HepG2 (cell line): ENCODE measurements around the gene TPI1. TPM values are rescaled to one million over a fixed set of nuclear protein-coding genes. Genes with fewer than 3 reads are reported as not detected.

Source experiments
- CEBPZ ChIP-seq: IDR thresholded peaks from 2 replicates; pipeline ENCODE4 v1.6.1; 2012; ENCODE audit warnings: low read length, improper control_type of control experiment
- KMT2A ChIP-seq: sonication (generic); formaldehyde crosslinking; IDR thresholded peaks from 2 replicates; pipeline ENCODE4 v1.4.0; 2020; ENCODE audit warnings: missing genetic modification reagents
- PITX1 ChIP-seq: sonication (generic); formaldehyde crosslinking; IDR thresholded peaks from 2 replicates; pipeline ENCODE4 v1.5.1; 2020; ENCODE audit warnings: mild to moderate bottlenecking, missing genetic modification reagents
- RNF219 ChIP-seq: sonication (generic); formaldehyde crosslinking; IDR thresholded peaks from 2 replicates; pipeline ENCODE4 v1.5.0; 2020; ENCODE audit warnings: mild to moderate bottlenecking, missing genetic modification reagents
- SMARCC2 ChIP-seq: fragments of 450-650 bp; IDR thresholded peaks from 2 replicates; pipeline ENCODE4 v1.6.1; 2017; ENCODE audit warnings: antibody characterized with exemption, mild to moderate bottlenecking
- SSRP1 ChIP-seq: IDR thresholded peaks from 2 replicates; pipeline ENCODE4 v1.6.1; 2016; ENCODE audit warnings: control low read depth
- ZBTB49 ChIP-seq: sonication (generic); formaldehyde crosslinking; IDR thresholded peaks from 2 replicates; pipeline ENCODE4 v1.4.0; 2020; ENCODE audit warnings: missing genetic modification reagents, borderline replicate concordance
- ZFP1 ChIP-seq: IDR thresholded peaks from 2 replicates; pipeline ENCODE4 v1.6.1; 2016
- ZFP41 ChIP-seq: sonication (generic); formaldehyde crosslinking; IDR thresholded peaks from 2 replicates; pipeline ENCODE4 v1.4.0; 2020; ENCODE audit warnings: mild to moderate bottlenecking, missing genetic modification reagents, borderline replicate concordance
- ZNF101 ChIP-seq: sonication (generic); formaldehyde crosslinking; IDR thresholded peaks from 2 replicates; pipeline ENCODE4 v1.4.0; 2020; ENCODE audit warnings: mild to moderate bottlenecking, low read depth, missing genetic modification reagents, borderline replicate concordance
- ZNF557 ChIP-seq: sonication (generic); formaldehyde crosslinking; IDR thresholded peaks from 2 replicates; pipeline ENCODE4 v1.4.0; 2020; ENCODE audit warnings: missing genetic modification reagents
- ZNF724P ChIP-seq: sonication (generic); formaldehyde crosslinking; IDR thresholded peaks from 2 replicates; pipeline ENCODE4 v1.8.0; 2022; ENCODE audit warnings: missing genetic modification reagents, borderline replicate concordance
- polyA plus RNA-seq, 8 experiments: library from polyadenylated mRNA; depleted of rRNA in 3 of 8; stranded (reverse) in 7 of 8; unstranded in 1 of 8; fragments of >200 nt; fragmentation: Illumina TruSeq in 4 of 8; extraction: Trizol in 4 of 8; gene quantifications; 2 replicates each; pipeline versions ENCODE4 v1.2.1 to v1.2.3, GENCODE V29; 2011 to 2016; ENCODE audit warnings: low read depth in 4 of 8, missing spikeins in 1 of 8, mixed read lengths in 1 of 8; ENCODE audit not compliant: insufficient read depth in 1 of 8
- total RNA-seq, 5 experiments: library from RNA; depleted of rRNA; stranded (reverse); fragments of >200 nt; fragmentation: Illumina TruSeq; extraction: Trizol; gene quantifications; 2 replicates each; pipeline ENCODE4 v1.2.3, GENCODE V29; 2016; ENCODE audit warnings: low read depth in 1 of 5
- TF ChIP-seq, protein P1 (sequence below): sonication (generic); formaldehyde crosslinking; IDR thresholded peaks from 2 replicates; pipeline ENCODE4 v1.9.0; 2021; ENCODE audit warnings: missing genetic modification reagents, mild to moderate bottlenecking, borderline replicate concordance
- TF ChIP-seq, protein P2 (sequence below): IDR thresholded peaks from 2 replicates; pipeline ENCODE4 v1.4.0; 2020; ENCODE audit warnings: mild to moderate bottlenecking, missing genetic modification reagents

TPI1 gene
- total and polyA plus RNA-seq, 2 of the 13 experiments (the other 11 are each of a cell fraction or from before 2014, with no cell fraction given), result 945 to 2,535 TPM

- TF ChIP-seq ZNF101, result no peak
- no peak for TF ChIP-seq RNF219 (CRISPR knock-in tag)
- peak; percentile 46; the same call in 1 of the 2 replicates for TF ChIP-seq ZBTB49
- TF ChIP-seq ZFP41, result no peak
- no peak for TF ChIP-seq CEBPZ
- TF ChIP-seq SSRP1 (CRISPR knock-in tag), result no peak
- TF ChIP-seq, protein P1, sequence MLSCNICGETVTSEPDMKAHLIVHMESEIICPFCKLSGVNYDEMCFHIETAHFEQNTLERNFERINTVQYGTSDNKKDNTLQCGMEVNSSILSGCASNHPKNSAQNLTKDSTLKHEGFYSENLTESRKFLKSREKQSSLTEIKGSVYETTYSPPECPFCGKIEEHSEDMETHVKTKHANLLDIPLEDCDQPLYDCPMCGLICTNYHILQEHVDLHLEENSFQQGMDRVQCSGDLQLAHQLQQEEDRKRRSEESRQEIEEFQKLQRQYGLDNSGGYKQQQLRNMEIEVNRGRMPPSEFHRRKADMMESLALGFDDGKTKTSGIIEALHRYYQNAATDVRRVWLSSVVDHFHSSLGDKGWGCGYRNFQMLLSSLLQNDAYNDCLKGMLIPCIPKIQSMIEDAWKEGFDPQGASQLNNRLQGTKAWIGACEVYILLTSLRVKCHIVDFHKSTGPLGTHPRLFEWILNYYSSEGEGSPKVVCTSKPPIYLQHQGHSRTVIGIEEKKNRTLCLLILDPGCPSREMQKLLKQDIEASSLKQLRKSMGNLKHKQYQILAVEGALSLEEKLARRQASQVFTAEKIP (CRISPR knock-in tag), result no peak
- TF ChIP-seq KMT2A (CRISPR knock-in tag), result no peak; the same call in 1 of the 2 replicates
- no peak for TF ChIP-seq ZFP1 (CRISPR knock-in tag)
- no peak for TF ChIP-seq SMARCC2
- no peak for TF ChIP-seq ZNF557 (CRISPR knock-in tag)
- TF ChIP-seq, protein P2, sequence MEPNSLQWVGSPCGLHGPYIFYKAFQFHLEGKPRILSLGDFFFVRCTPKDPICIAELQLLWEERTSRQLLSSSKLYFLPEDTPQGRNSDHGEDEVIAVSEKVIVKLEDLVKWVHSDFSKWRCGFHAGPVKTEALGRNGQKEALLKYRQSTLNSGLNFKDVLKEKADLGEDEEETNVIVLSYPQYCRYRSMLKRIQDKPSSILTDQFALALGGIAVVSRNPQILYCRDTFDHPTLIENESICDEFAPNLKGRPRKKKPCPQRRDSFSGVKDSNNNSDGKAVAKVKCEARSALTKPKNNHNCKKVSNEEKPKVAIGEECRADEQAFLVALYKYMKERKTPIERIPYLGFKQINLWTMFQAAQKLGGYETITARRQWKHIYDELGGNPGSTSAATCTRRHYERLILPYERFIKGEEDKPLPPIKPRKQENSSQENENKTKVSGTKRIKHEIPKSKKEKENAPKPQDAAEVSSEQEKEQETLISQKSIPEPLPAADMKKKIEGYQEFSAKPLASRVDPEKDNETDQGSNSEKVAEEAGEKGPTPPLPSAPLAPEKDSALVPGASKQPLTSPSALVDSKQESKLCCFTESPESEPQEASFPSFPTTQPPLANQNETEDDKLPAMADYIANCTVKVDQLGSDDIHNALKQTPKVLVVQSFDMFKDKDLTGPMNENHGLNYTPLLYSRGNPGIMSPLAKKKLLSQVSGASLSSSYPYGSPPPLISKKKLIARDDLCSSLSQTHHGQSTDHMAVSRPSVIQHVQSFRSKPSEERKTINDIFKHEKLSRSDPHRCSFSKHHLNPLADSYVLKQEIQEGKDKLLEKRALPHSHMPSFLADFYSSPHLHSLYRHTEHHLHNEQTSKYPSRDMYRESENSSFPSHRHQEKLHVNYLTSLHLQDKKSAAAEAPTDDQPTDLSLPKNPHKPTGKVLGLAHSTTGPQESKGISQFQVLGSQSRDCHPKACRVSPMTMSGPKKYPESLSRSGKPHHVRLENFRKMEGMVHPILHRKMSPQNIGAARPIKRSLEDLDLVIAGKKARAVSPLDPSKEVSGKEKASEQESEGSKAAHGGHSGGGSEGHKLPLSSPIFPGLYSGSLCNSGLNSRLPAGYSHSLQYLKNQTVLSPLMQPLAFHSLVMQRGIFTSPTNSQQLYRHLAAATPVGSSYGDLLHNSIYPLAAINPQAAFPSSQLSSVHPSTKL (CRISPR knock-in tag), result peak; percentile 18; the same call in 1 of the 2 replicates
- TF ChIP-seq ZNF724P (CRISPR knock-in tag), result 0 out of 2 replicates have a peak, but pooled peaks have one; percentile 18
- no peak; the same call in 1 of the 2 replicates for TF ChIP-seq PITX1
Measured at GRCh38 chr12:6828781-6829535, 38.4 kb upstream of the TPI1 start (continued).
